CD14-positive monocyte (primary cell): ENCODE results near the gene ING1. TPM values are rescaled to one million over a fixed set of nuclear protein-coding genes. Genes with fewer than 3 reads are reported as not detected.

ENCODE experiments used
- DNase-seq, 3 donors: peaks; one replicate each; pipeline ENCODE4 v3.0.0-alpha.2; 2011 to 2022
- H2AFZ ChIP-seq: 2 replicates; pipeline ENCODE4 v1.6.0; 2012; ENCODE audit warnings: mild to moderate bottlenecking, low read depth, low read length, inconsistent platforms; ENCODE audit not compliant: insufficient read depth, poor library complexity, severe bottlenecking
- H3K27ac ChIP-seq, 2 donors: 1 replicate in 1 of 2; 2 replicates in 1 of 2; pipeline ENCODE4 v1.5.1; 2012 to 2013; ENCODE audit warnings: low read length in 2 of 2, control low read depth in 1 of 2, inconsistent platforms in 1 of 2, low read depth in 1 of 2, mild to moderate bottlenecking in 1 of 2
- H3K27me3 ChIP-seq, 2 donors: one replicate each; pipeline versions ENCODE4 v1.6.0 to v1.6.1; 2011 to 2013; ENCODE audit warnings: low read length in 2 of 2; ENCODE audit not compliant: control insufficient read depth in 2 of 2, insufficient read depth in 2 of 2
- H3K36me3 ChIP-seq, 2 donors: replicated peaks in 1 of 2; 1 replicate in 1 of 2; 2 replicates in 1 of 2; pipeline versions ENCODE4 v1.5.1 to v1.6.1; 2012 to 2013; ENCODE audit warnings: low read length in 2 of 2, control low read depth in 1 of 2, inconsistent platforms in 1 of 2, mild to moderate bottlenecking in 1 of 2; ENCODE audit not compliant: insufficient read depth in 2 of 2, control insufficient read depth in 1 of 2
- H3K4me1 ChIP-seq, 2 donors: 1 replicate in 1 of 2; 2 replicates in 1 of 2; pipeline versions ENCODE4 v1.5.1 to v1.6.1; 2012 to 2013; ENCODE audit warnings: low read length in 2 of 2, control low read depth in 1 of 2, inconsistent platforms in 1 of 2, mild to moderate bottlenecking in 1 of 2, moderate library complexity in 1 of 2; ENCODE audit not compliant: insufficient read depth in 2 of 2, control insufficient read depth in 1 of 2
- H3K4me2 ChIP-seq: replicated peaks from 2 replicates; pipeline ENCODE3; 2012; ENCODE audit warnings: low read length, moderate library complexity, mild to moderate bottlenecking; ENCODE audit not compliant: poor library complexity, severe bottlenecking; ENCODE audit errors: extremely low read depth
- H3K4me3 ChIP-seq, 3 experiments: fragments of 200-600 bp in 1 of 3; sonication (generic) in 1 of 3; replicated peaks in 1 of 3; 1 replicate in 2 of 3; 2 replicates in 1 of 3; pipeline ENCODE4 v1.5.1; 2011 to 2013; ENCODE audit warnings: low read length in 3 of 3, mild to moderate bottlenecking in 3 of 3, control low read depth in 2 of 3, low read depth in 2 of 3, inconsistent platforms in 1 of 3, moderate library complexity in 1 of 3
- H3K79me2 ChIP-seq: 2 replicates; pipeline ENCODE4 v1.6.0; 2012; ENCODE audit warnings: mild to moderate bottlenecking, control low read depth, inconsistent platforms, low read length, moderate library complexity; ENCODE audit not compliant: insufficient read depth
- H3K9ac ChIP-seq: 2 replicates; pipeline ENCODE4 v1.6.0; 2017; ENCODE audit warnings: low read length, mild to moderate bottlenecking; ENCODE audit not compliant: insufficient read depth, poor library complexity, severe bottlenecking
- H3K9me3 ChIP-seq, 2 donors: replicated peaks in 1 of 2; 1 replicate in 1 of 2; 2 replicates in 1 of 2; pipeline versions ENCODE4 v1.5.1 to v1.6.1; 2012 to 2013; ENCODE audit warnings: low read length in 2 of 2, control low read depth in 1 of 2; ENCODE audit not compliant: control insufficient read depth in 1 of 2, insufficient read depth in 1 of 2
- H4K20me1 ChIP-seq: 2 replicates; pipeline ENCODE4 v1.6.0; 2012; ENCODE audit warnings: mild to moderate bottlenecking, low read length, control low read depth, moderate library complexity; ENCODE audit not compliant: insufficient read depth
- H3K27ac Mint-ChIP-seq, 7 donors: one replicate each; pipeline ENCODE4 v1.8.0; 2020; ENCODE audit warnings: mild to moderate bottlenecking in 7 of 7, mixed read lengths in 7 of 7, moderate library complexity in 6 of 7, inconsistent platforms in 2 of 7
- H3K27me3 Mint-ChIP-seq, 3 donors: one replicate each; pipeline ENCODE4 v1.8.0; 2021 to 2022; ENCODE audit warnings: low read depth in 3 of 3, mild to moderate bottlenecking in 3 of 3, mixed read lengths in 3 of 3, moderate library complexity in 3 of 3, inconsistent platforms in 1 of 3
- H3K36me3 Mint-ChIP-seq, 2 donors: one replicate each; pipeline ENCODE4 v1.8.0; 2020; ENCODE audit warnings: mixed read lengths in 2 of 2, inconsistent platforms in 1 of 2, mild to moderate bottlenecking in 1 of 2
- H3K4me1 Mint-ChIP-seq: one replicate; pipeline ENCODE4 v1.8.0; 2020; ENCODE audit warnings: mild to moderate bottlenecking, mixed read lengths
- H3K4me3 Mint-ChIP-seq, 2 donors: one replicate each; pipeline ENCODE4 v1.8.0; 2020; ENCODE audit warnings: mild to moderate bottlenecking in 2 of 2, mixed read lengths in 2 of 2, moderate library complexity in 1 of 2
- H3K9me3 Mint-ChIP-seq, 7 donors: one replicate each; pipeline ENCODE4 v1.8.0; 2020 to 2022; ENCODE audit warnings: mixed read lengths in 7 of 7, mild to moderate bottlenecking in 6 of 7, moderate library complexity in 6 of 7, inconsistent platforms in 2 of 7
- CTCF ChIP-seq: fragments of 200-600 bp; IDR thresholded peaks from one replicate; pipeline ENCODE4 v1.8.0; 2022; ENCODE audit warnings: antibody characterized with exemption, mild to moderate bottlenecking
- WGBS: methylation state at CpG from one replicate; pipeline ENCODE4 v1.1.5; 2013; ENCODE audit warnings: missing lambda C conversion rate; ENCODE audit not compliant: insufficient coverage; 5-methylcytosine and 5-hydroxymethylcytosine counted together
- intact Hi-C, 2 donors: fragments of 100-400 bp; cut with micrococcal nuclease; formaldehyde crosslinking; loops; one replicate each; pipeline versions ENCODE4 v1.15.0 to v1.15.1; 2023
- polyA plus RNA-seq, 3 donors: library from polyadenylated mRNA; depleted of rRNA in 1 of 3; unstranded in 2 of 3; stranded (reverse) in 1 of 3; fragments of 300-500 nt in 2 of 3; fragments of >200 nt in 1 of 3; fragmentation: Illumina TruSeq in 2 of 3; gene quantifications; 1 replicate in 2 of 3; 2 replicates in 1 of 3; pipeline ENCODE4 v1.2.3, GENCODE V29; 2012 to 2021

Gene ING1
- polyA plus RNA-seq, 3 donors: 8.4 to 128 (median 11.8) TPM

- no peaks in the 10 kb centered on the region for H3K36me3 ChIP-seq
- no peaks in the 10 kb centered on the region for H4K20me1 ChIP-seq
- intact Hi-C loops: no loop called here
- DNase-seq: no peak
- H2AFZ ChIP-seq: no peak overlapping the region
- no peak overlapping the region for H3K9ac ChIP-seq
- no peaks in the 10 kb centered on the region for H3K36me3 Mint-ChIP-seq
- H3K4me1 Mint-ChIP-seq: no peaks in the 10 kb centered on the region
- H3K79me2 ChIP-seq: no peaks in the 10 kb centered on the region
- H3K4me3 Mint-ChIP-seq: no peak overlapping the region
- no peaks in the 10 kb centered on the region for H3K27me3 ChIP-seq
- peaks cover 3 to 7% (median 7%) of the 10 kb centered on the region in 3 donors for H3K27me3 Mint-ChIP-seq
- H3K9me3 ChIP-seq: peaks cover 0 to 10% of the 10 kb centered on the region in 2 donors
- no peak overlapping the region for H3K27ac ChIP-seq
- no peak overlapping the region for H3K27ac Mint-ChIP-seq
- H3K4me3 ChIP-seq: no peak overlapping the region
- WGBS: 92% methylated on average over 3 of the region's 4 CpGs
- H3K4me1 ChIP-seq: no peaks in the 10 kb centered on the region
- no peak overlapping the region for H3K4me2 ChIP-seq
- peaks cover 3 to 20% (median 8%) of the 10 kb centered on the region in 7 donors for H3K9me3 Mint-ChIP-seq
- no peak for TF ChIP-seq CTCF
Observed at GRCh38 chr13:110759710-110760109, 46.2 kb downstream of the ING1 start.

- H3K27ac Mint-ChIP-seq: no peak overlapping the region
- no peaks in the 10 kb centered on the region for H3K27me3 ChIP-seq
- H3K27me3 Mint-ChIP-seq: peaks cover 4 to 7% (median 7%) of the 10 kb centered on the region in 3 donors
- 97% methylated on average over 3 of the region's 6 CpGs for WGBS
- H3K4me2 ChIP-seq: no peak overlapping the region
- H3K9me3 Mint-ChIP-seq: peaks cover 5 to 21% (median 9%) of the 10 kb centered on the region in 7 donors
- H2AFZ ChIP-seq: no peak overlapping the region
- H3K9me3 ChIP-seq: peaks cover 0 to 10% of the 10 kb centered on the region in 2 donors
- no peaks in the 10 kb centered on the region for H3K79me2 ChIP-seq
- no peak for TF ChIP-seq CTCF
- no peaks in the 10 kb centered on the region for H3K4me1 Mint-ChIP-seq
- H3K27ac ChIP-seq: no peak overlapping the region
- intact Hi-C loops: no loop called here
- H3K36me3 Mint-ChIP-seq: no peaks in the 10 kb centered on the region
- no peak overlapping the region for H3K9ac ChIP-seq
- no peak overlapping the region for H3K4me3 Mint-ChIP-seq
- no peak for DNase-seq
- no peak overlapping the region for H3K4me3 ChIP-seq
- H3K4me1 ChIP-seq: no peaks in the 10 kb centered on the region
- no peaks in the 10 kb centered on the region for H3K36me3 ChIP-seq
- H4K20me1 ChIP-seq: no peaks in the 10 kb centered on the region
Observed at GRCh38 chr13:110760611-110761010, 47.1 kb downstream of the ING1 start.
